PC-9 (cell line): ENCODE data around the gene TRIP6. TPM values are rescaled to one million over a fixed set of nuclear protein-coding genes. Genes with fewer than 3 reads are reported as not detected.

Experiments
- BruUV-seq: library from RNA; stranded (reverse); fragments of 400-500 nt; replicated peaks from 2 replicates; lab custom pipeline; 2021; lab: Mats Ljungman, UMichigan
- CTCF ChIA-PET: fragments of 300-600 bp; sonication (Branson Sonifier 250); formaldehyde crosslinking; loops from one replicate; lab custom pipeline; 2022; ENCODE audit warnings: antibody characterized with exemption; lab: Charles Lee
- POLR2A ChIA-PET: fragments of 300-600 bp; sonication (Branson Sonifier 250); formaldehyde crosslinking; loops from one replicate; lab custom pipeline; 2022; ENCODE audit warnings: antibody characterized with exemption; ENCODE audit not compliant: unreplicated experiment; lab: Charles Lee
- DNase-seq, 2 experiments: peaks; one replicate each; pipeline versions ENCODE4 v3.0.0 to v3.0.0-alpha.2; 2015 to 2022; ENCODE audit warnings: mixed read lengths in 1 of 2
- H2AFZ ChIP-seq: fragments of 200-600 bp; sonication (generic); 2 replicates; pipeline ENCODE4 v1.8.1; 2017; ENCODE audit warnings: antibody characterized with exemption
- H3F3A ChIP-seq: fragments of 200-600 bp; sonication (generic); 2 replicates; pipeline ENCODE4 v1.8.1; 2017; ENCODE audit warnings: antibody characterized with exemption, mild to moderate bottlenecking, low read depth; ENCODE audit not compliant: insufficient read depth
- H3K27ac ChIP-seq: fragments of 200-600 bp; sonication (generic); 2 replicates; pipeline ENCODE4 v1.6.1; 2016; ENCODE audit warnings: mixed run types
- H3K27me3 ChIP-seq: fragments of 200-600 bp; sonication (generic); 2 replicates; pipeline ENCODE4 v1.6.1; 2016; ENCODE audit warnings: low read depth, mixed run types; ENCODE audit not compliant: insufficient read depth
- H3K36me3 ChIP-seq: fragments of 200-600 bp; sonication (generic); 2 replicates; pipeline ENCODE4 v1.6.1; 2016; ENCODE audit warnings: low read depth, mixed run types
- H3K4me1 ChIP-seq: fragments of 200-600 bp; sonication (generic); replicated peaks from 2 replicates; pipeline ENCODE4 v1.6.1; 2016; ENCODE audit warnings: mixed run types; ENCODE audit not compliant: insufficient read depth
- H3K4me2 ChIP-seq: fragments of 200-600 bp; sonication (generic); 2 replicates; pipeline ENCODE4 v1.6.1; 2017; ENCODE audit warnings: mixed run types
- H3K4me3 ChIP-seq: fragments of 200-600 bp; sonication (generic); 2 replicates; pipeline ENCODE4 v1.6.1; 2016; ENCODE audit warnings: mixed run types
- H3K79me2 ChIP-seq: fragments of 200-600 bp; sonication (generic); 2 replicates; pipeline ENCODE4 v1.6.1; 2017; ENCODE audit warnings: low read depth, mixed run types
- H3K9me2 ChIP-seq: fragments of 200-600 bp; sonication (generic); 2 replicates; pipeline ENCODE4 v1.8.1; 2017; ENCODE audit warnings: mild to moderate bottlenecking; ENCODE audit not compliant: insufficient read depth
- H3K9me3 ChIP-seq: fragments of 200-600 bp; sonication (generic); 2 replicates; pipeline ENCODE4 v1.8.1; 2016; ENCODE audit warnings: low read depth; ENCODE audit not compliant: insufficient read depth
- H4K20me1 ChIP-seq: fragments of 200-600 bp; sonication (generic); 2 replicates; pipeline ENCODE4 v1.8.1; 2017; ENCODE audit not compliant: insufficient read depth
- EZH2 ChIP-seq: fragments of 200-600 bp; sonication (generic); IDR thresholded peaks from 2 replicates; pipeline ENCODE4 v1.8.0; 2017; ENCODE audit warnings: antibody characterized with exemption, low read depth
- intact Hi-C: fragments of 100-400 bp; cut with micrococcal nuclease; formaldehyde crosslinking; loops from one replicate; pipeline ENCODE4 v1.10.0; 2022; ENCODE audit not compliant: unreplicated experiment
- total RNA-seq: library from RNA; stranded (reverse); gene quantifications from 2 replicates; pipeline ENCODE4 v1.2.3, GENCODE V29; 2021
- TF ChIP-seq, protein P1 (sequence below): fragments of 200-600 bp; sonication (generic); conservative IDR thresholded peaks from 2 replicates; pipeline ENCODE4 v1.6.1; 2017; ENCODE audit warnings: mixed run types, antibody characterized with exemption, mild to moderate bottlenecking, moderate library complexity

The TRIP6 gene
- total RNA-seq, 1 experiment from 2014 or later = 89.3 TPM

DNA sequence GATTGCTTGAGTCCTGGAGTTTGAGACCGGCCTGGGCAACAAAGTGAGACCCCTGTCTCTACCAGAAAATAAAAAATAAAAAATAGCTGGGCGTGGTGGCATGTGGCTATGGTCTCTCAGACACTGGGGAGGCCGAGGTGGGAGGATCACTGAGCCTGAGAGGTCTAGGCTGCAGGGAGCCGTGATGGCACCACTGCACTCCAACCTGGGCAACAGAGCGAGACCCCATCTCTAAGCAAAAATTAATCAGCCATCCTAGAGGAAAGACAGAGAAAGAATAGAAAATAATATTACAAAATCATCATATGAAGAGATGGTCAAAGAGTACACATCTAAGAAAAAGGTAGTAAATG, 34.9 kb upstream of the TRIP6 start:
- ChIA-PET CTCF (interaction anchor here (0.6 kb wide), 1 partner anchor 60 kb away, joined by 12 read pairs; no protein-coding TSS in a partner anchor), POLR2A (interaction anchor here (0.7 kb wide), 1 partner anchor 57 kb away, joined by 3 read pairs; the partner anchor contains the start of gene UFSP1)
- Histone ChIP-seq H3K4me2 (no peak overlapping the region), H3F3A (0 out of 2 replicates have a peak, but pooled peaks cover 3% of the 10 kb centered on the region), H2AFZ (no peak overlapping the region), H3K27ac (no peak overlapping the region), H3K36me3 (no peaks in the 10 kb centered on the region), H3K9me2 (no peaks in the 10 kb centered on the region), H4K20me1 (no peaks in the 10 kb centered on the region), H3K27me3 (no peaks in the 10 kb centered on the region), H3K4me3 (no peak overlapping the region), H3K4me1 (no peaks in the 10 kb centered on the region), H3K9me3 (no peaks in the 10 kb centered on the region), H3K79me2 (no peaks in the 10 kb centered on the region)
- TF ChIP-seq, protein P1, sequence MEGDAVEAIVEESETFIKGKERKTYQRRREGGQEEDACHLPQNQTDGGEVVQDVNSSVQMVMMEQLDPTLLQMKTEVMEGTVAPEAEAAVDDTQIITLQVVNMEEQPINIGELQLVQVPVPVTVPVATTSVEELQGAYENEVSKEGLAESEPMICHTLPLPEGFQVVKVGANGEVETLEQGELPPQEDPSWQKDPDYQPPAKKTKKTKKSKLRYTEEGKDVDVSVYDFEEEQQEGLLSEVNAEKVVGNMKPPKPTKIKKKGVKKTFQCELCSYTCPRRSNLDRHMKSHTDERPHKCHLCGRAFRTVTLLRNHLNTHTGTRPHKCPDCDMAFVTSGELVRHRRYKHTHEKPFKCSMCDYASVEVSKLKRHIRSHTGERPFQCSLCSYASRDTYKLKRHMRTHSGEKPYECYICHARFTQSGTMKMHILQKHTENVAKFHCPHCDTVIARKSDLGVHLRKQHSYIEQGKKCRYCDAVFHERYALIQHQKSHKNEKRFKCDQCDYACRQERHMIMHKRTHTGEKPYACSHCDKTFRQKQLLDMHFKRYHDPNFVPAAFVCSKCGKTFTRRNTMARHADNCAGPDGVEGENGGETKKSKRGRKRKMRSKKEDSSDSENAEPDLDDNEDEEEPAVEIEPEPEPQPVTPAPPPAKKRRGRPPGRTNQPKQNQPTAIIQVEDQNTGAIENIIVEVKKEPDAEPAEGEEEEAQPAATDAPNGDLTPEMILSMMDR = no peak
- no peak for TF ChIP-seq EZH2
- DNase-seq = no peak
- no TSS peak for BruUV-seq
- intact Hi-C loops = no loop called here

DNA sequence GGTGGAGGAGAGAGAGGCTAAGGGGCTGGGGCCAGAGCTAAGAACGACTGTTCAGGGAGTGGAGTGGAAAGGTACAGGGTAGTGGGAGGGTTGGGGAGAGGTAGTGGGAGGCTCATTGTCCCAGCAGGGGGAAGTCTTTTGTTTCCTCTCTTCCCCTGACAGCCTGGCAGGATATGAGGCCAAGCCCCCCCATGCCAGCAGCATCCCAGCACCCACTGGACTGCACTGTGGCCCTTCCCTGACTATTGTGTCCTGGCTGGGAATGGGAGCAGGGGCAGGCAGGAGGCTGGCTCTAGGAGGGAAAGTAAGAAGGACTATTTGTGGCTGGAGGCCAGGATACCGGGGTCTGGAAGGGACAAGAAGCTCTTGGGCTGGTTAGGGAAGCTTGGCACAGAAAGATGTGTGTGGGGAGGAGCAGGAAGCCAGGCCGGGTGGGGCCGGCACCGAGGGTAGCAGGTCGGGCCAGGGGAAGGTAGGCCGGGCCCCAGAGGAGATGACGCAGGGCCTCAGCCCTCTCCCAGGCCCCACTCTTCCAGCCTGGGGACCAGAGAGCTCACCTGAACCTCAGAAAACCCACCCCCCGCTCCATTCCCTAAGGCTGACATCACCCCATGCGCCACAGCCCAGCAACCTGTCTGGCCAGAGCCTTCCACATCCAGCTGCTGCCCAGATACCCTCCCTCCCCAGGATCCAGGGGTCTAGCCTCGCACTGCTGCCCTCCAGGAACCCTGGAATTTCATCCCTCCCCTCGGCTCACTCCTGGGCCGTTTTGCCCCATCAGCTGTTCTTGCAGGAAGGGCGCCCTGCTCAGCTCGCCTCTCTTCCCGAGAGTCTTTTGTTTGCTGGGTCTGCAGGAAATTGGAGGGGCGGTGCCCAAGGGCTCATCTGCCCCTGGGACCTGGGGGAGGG, 31.0 kb upstream of the TRIP6 start:
- Histone ChIP-seq H3K27ac (no peak overlapping the region), H3K4me1 (no peaks in the 10 kb centered on the region), H3K27me3 (no peaks in the 10 kb centered on the region), H3K4me3 (no peak overlapping the region), H3F3A (0 out of 2 replicates have a peak, but pooled peaks cover 3% of the 10 kb centered on the region), H3K79me2 (no peaks in the 10 kb centered on the region), H3K36me3 (no peaks in the 10 kb centered on the region), H3K4me2 (no peak overlapping the region), H4K20me1 (no peaks in the 10 kb centered on the region), H2AFZ (no peak overlapping the region), H3K9me2 (no peaks in the 10 kb centered on the region), H3K9me3 (no peaks in the 10 kb centered on the region)
- peak in 1 of 2 experiments; percentile 89 for DNase-seq
- POLR2A ChIA-PET = interaction anchor here (0.6 to 1.0 kb wide), 10 partner anchors 9 to 1370 kb away, joined by 3 to 33 read pairs (median 4); partner anchors contain the start of genes EPHB4, MOSPD3, POP7 and PPP1R35
- TSS peak; percentile 17 for BruUV-seq
- no peak for TF ChIP-seq EZH2
- TF ChIP-seq, protein P1 = no peak
- CTCF ChIA-PET = interaction anchor here (0.6 to 1.3 kb wide), 6 partner anchors 9 to 131 kb away, joined by 3 to 6 read pairs (median 4); partner anchors contain the start of genes EPHB4 and POP7
- intact Hi-C loops = loop anchor here (1.0 kb wide), 1 partner anchor 9 kb away; the partner anchor contains the start of gene EPHB4

DNA sequence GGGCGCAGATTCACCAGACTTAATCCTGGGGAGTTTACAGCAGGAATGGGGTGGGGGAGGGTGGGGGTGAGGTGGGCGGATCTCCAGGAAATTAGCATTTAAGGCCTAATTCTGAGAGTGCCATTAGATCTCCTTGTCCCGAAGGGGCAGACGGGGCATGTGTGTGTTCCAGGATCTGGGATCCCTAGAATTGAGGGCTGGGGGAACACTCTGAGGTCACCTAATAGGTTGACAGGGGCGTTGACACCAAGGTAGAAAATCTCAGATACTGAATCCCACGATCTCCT, 30.4 kb upstream of the TRIP6 start:
- Histone ChIP-seq H3K36me3 (no peaks in the 10 kb centered on the region), H3K27ac (no peak overlapping the region), H3K4me1 (no peaks in the 10 kb centered on the region), H4K20me1 (no peaks in the 10 kb centered on the region), H3K27me3 (no peaks in the 10 kb centered on the region), H3K9me2 (no peaks in the 10 kb centered on the region), H3K4me3 (peak overlapping the region; percentile 33; the same call in 1 of the 2 replicates), H3K9me3 (no peaks in the 10 kb centered on the region), H3K4me2 (no peak overlapping the region), H3K79me2 (no peaks in the 10 kb centered on the region), H3F3A (0 out of 2 replicates have a peak, but pooled peaks cover 3% of the 10 kb centered on the region), H2AFZ (0 out of 2 replicates have a peak overlapping the region, but pooled peaks have one; percentile 66)
- ChIA-PET POLR2A (interaction anchor here (0.6 to 1.0 kb wide), 5 partner anchors 9 to 1370 kb away, joined by 3 to 33 read pairs (median 8); partner anchors contain the start of genes EPHB4, POP7 and SRRT), CTCF (interaction anchor here (0.6 to 1.1 kb wide), 2 partner anchors 35 to 131 kb away, joined by 3 to 6 read pairs; partner anchors contain the start of gene POP7)
- no TSS peak for BruUV-seq
- no peak for DNase-seq
- TF ChIP-seq, protein P1 = no peak
- TF ChIP-seq EZH2 = no peak
- intact Hi-C loops = loop anchor here (1.0 kb wide), 1 partner anchor 9 kb away; the partner anchor contains the start of gene EPHB4
